Muscle of leg (tissue), 11 donors: ENCODE results near the gene PNMA6A. TPM values are rescaled to one million over a fixed set of nuclear protein-coding genes. Genes with fewer than 3 reads are reported as not detected.
"Not testable (repeated sequence)": the region's sequence is repeated elsewhere in the genome, so short reads cannot be mapped to it uniquely, and the experiment has no call there.

Experiments used
- DNase-seq: peaks from one replicate; pipeline ENCODE4 v3.0.0; 2013
- H3K27ac ChIP-seq: one replicate; pipeline ENCODE4 v1.5.1; 2013; ENCODE audit warnings: mild to moderate bottlenecking, low read length, control low read depth
- H3K27me3 ChIP-seq: one replicate; pipeline ENCODE4 v1.6.1; 2013; ENCODE audit warnings: low read length; ENCODE audit not compliant: control insufficient read depth, insufficient read depth
- H3K36me3 ChIP-seq: one replicate; pipeline ENCODE4 v1.6.1; 2013; ENCODE audit warnings: low read length; ENCODE audit not compliant: control insufficient read depth, insufficient read depth
- H3K4me1 ChIP-seq: one replicate; pipeline ENCODE4 v1.6.1; 2013; ENCODE audit warnings: low read length; ENCODE audit not compliant: control insufficient read depth, insufficient read depth
- H3K4me3 ChIP-seq: one replicate; pipeline ENCODE4 v1.5.1; 2013; ENCODE audit warnings: low read length, control low read depth
- H3K9me3 ChIP-seq: replicated peaks from 2 replicates; pipeline ENCODE4 v1.6.1; 2013; ENCODE audit warnings: low read depth, low read length; ENCODE audit not compliant: control insufficient read depth
- WGBS: methylation state at CpG from one replicate; pipeline ENCODE4 v1.1.5; 2013; ENCODE audit warnings: missing lambda C conversion rate; ENCODE audit not compliant: insufficient coverage; 5-methylcytosine and 5-hydroxymethylcytosine counted together
- polyA plus RNA-seq, 8 donors: library from polyadenylated mRNA; unstranded; fragments of 120-200 nt; gene quantifications; one replicate each; pipeline versions ENCODE4 v1.2.1 to v1.2.3, GENCODE V29; 2013; ENCODE audit warnings: inconsistent platforms in 1 of 8, low replicate concordance in 1 of 8; ENCODE audit not compliant: insufficient read length in 8 of 8, insufficient read depth in 1 of 8
- total RNA-seq: library from RNA; stranded (reverse); fragments of 120-200 nt; gene quantifications from one replicate; pipeline ENCODE4 v1.2.4, GENCODE V29; 2013

Gene PNMA6A
- total and polyA plus RNA-seq, 9 donors: 0.86 to 4.1 (median 3.3) TPM

DNA sequence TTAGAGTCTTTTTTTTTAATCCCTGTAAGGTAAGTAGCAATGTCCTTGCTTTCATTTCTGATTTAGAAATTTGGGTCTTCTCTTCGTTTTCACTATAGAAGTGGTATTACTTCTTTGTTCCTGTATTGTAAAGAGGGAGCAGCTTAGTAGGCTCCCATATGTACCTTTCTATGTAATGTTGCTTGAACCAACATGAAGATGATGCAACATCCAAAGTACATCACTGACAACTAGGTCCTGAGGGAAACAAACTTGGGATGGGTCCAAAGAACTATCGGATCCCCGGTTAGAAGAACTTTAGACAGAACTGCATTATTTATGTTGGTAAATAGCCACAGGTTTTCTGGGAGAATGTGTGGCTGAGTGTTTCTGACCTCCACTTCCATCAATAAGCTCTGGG is 45.5 kb downstream of the PNMA6A start:
- H3K27ac ChIP-seq: not testable (repeated sequence)
- WGBS: no CpG with 5 or more reads among the region's 3 CpGs

DNA sequence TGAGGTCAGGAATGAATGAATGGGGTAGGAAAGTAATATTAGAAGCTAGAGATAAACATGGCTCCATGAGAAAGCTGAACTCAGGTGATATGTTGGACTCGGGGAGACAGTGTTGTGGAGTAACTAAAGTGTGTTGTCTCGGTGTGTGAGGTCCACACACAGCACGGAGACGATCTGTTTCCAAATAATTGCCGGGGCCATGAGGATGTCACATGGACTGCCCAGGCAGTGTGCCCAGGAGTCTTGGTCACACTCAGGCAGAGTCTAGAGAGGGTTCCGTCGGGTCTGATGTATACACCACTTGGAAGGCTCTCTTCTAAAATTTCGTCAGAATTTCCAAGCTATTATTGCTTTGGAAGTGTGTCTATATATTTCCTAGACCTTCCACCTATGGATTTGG is 48.0 kb downstream of the PNMA6A start:
- H3K4me3 ChIP-seq, H3K36me3 ChIP-seq, H3K4me1 ChIP-seq, DNase-seq, H3K27ac ChIP-seq, H3K9me3 ChIP-seq, H3K27me3 ChIP-seq: not testable (repeated sequence)
- no CpG with 5 or more reads among the region's 8 CpGs for WGBS

More for the DNA sequence above, 45.5 kb downstream of the PNMA6A start:
- H3K4me1 ChIP-seq, DNase-seq, H3K27me3 ChIP-seq, H3K9me3 ChIP-seq, H3K4me3 ChIP-seq, H3K36me3 ChIP-seq: not testable (repeated sequence)

DNA sequence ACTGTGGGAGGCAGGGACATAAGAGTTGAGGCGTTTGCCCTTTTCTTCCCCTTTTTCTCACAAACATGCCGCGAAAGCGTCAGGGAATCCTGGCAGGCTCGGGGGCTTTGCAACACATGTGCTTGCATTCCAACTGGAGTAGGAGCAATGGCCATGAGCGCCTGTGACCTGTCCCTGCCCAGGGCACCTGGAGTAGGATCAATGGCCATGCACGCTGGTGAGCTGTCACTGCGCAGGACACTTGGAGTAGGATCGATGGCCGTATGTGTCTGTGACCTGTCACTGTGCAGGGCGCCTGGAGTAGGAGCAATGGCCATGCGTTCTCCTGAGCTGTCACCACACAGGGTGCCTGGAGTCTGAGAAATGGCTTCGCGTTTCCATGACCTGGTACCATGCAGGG is 51.2 kb downstream of the PNMA6A start:
- H3K4me3 ChIP-seq, H3K27ac ChIP-seq, H3K9me3 ChIP-seq, H3K4me1 ChIP-seq, H3K36me3 ChIP-seq, H3K27me3 ChIP-seq, DNase-seq: not testable (repeated sequence)
- no CpG with 5 or more reads among the region's 14 CpGs for WGBS

Other genes with a start within 250 kb of the PNMA6A start
- 35.5 TPM for gene CETN2, start 241.7 kb upstream of the PNMA6A start, total RNA-seq
- 10 to 100 TPM; 31.3 to 40.2 (median 33.0) TPM for gene CETN2, start 241.7 kb upstream of the PNMA6A start, polyA plus RNA-seq
- gene NSDHL, start 241.4 kb upstream of the PNMA6A start, total RNA-seq: 6.8 TPM
- 10 to 100 TPM; 11.7 to 18.1 (median 13.6) TPM for gene NSDHL, start 241.4 kb upstream of the PNMA6A start, polyA plus RNA-seq
- gene ZNF185, start 174.4 kb upstream of the PNMA6A start, total RNA-seq: 18.3 TPM
- gene ZNF185, start 174.4 kb upstream of the PNMA6A start, polyA plus RNA-seq: 10 to 100 TPM in 7 of 8 donors, 1 to 10 TPM in 1; 8.1 to 98.7 (median 17.4) TPM
- not detected for gene PNMA5, start 78.3 kb upstream of the PNMA6A start, total RNA-seq
- not detected for gene PNMA5, start 78.3 kb upstream of the PNMA6A start, polyA plus RNA-seq
- 1.2 TPM for gene PNMA3, start 16.0 kb upstream of the PNMA6A start, total RNA-seq
- gene PNMA3, start 16.0 kb upstream of the PNMA6A start, polyA plus RNA-seq: 1 to 10 TPM in 6 of 8 donors, under 1 TPM in 2; 0.76 to 4.3 (median 1.6) TPM
- gene MAGEA1, start 106.8 kb downstream of the PNMA6A start, total RNA-seq: not detected
- not detected for gene MAGEA1, start 106.8 kb downstream of the PNMA6A start, polyA plus RNA-seq
- gene PNMA6F, start 249.3 kb downstream of the PNMA6A start, total RNA-seq: not detected
- not detected for gene PNMA6F, start 249.3 kb downstream of the PNMA6A start, polyA plus RNA-seq